Sigmoid colon (tissue), 7 donors: ENCODE measurements around the gene NRG3. TPM values are rescaled to one million over a fixed set of nuclear protein-coding genes. Genes with fewer than 3 reads are reported as not detected.

Experiments used
- DNase-seq: peaks from one replicate; pipeline ENCODE4 v3.0.0-alpha.2; 2019
- H3K27ac ChIP-seq, 4 donors: fragments of 200-600 bp; sonication (generic); one replicate each; pipeline ENCODE4 v1.5.1; 2016 to 2019; ENCODE audit warnings: mild to moderate bottlenecking in 1 of 4
- H3K27me3 ChIP-seq, 3 donors: fragments of 200-600 bp; sonication (generic); one replicate each; pipeline ENCODE4 v1.5.1; 2019; ENCODE audit warnings: mild to moderate bottlenecking in 1 of 3
- H3K36me3 ChIP-seq, 4 donors: fragments of 200-600 bp; sonication (generic); one replicate each; pipeline ENCODE4 v1.5.1; 2016 to 2019
- H3K4me1 ChIP-seq, 4 donors: fragments of 200-600 bp; sonication (generic); one replicate each; pipeline ENCODE4 v1.5.1; 2017 to 2019
- H3K4me3 ChIP-seq, 4 donors: fragments of 200-600 bp; sonication (generic); one replicate each; pipeline ENCODE4 v1.5.1; 2017 to 2019; ENCODE audit warnings: mild to moderate bottlenecking in 2 of 4, moderate library complexity in 1 of 4
- H3K9me3 ChIP-seq, 4 donors: fragments of 200-600 bp in 3 of 4; sonication (generic) in 3 of 4; one replicate each; pipeline versions ENCODE4 v1.5.1 to v1.6.1; 2013 to 2019
- CTCF ChIP-seq, 4 experiments: fragments of 450-650 bp in 3 of 4; fragments of 200-600 bp in 1 of 4; IDR thresholded peaks; one replicate each; pipeline ENCODE4 v1.5.1; 2016 to 2019; ENCODE audit warnings: antibody characterized with exemption in 4 of 4, mild to moderate bottlenecking in 3 of 4, moderate library complexity in 2 of 4
- EP300 ChIP-seq, 4 donors: sonication (generic); formaldehyde crosslinking; IDR thresholded peaks; one replicate each; pipeline ENCODE4 v1.6.1; 2017; ENCODE audit warnings: antibody characterized with exemption in 4 of 4
- POLR2A ChIP-seq, 2 donors: fragments of 450-650 bp; IDR thresholded peaks; one replicate each; pipeline ENCODE4 v1.6.1; 2016; ENCODE audit warnings: antibody characterized with exemption in 2 of 2, mild to moderate bottlenecking in 2 of 2, moderate library complexity in 2 of 2
- POLR2AphosphoS5 ChIP-seq, 4 donors: sonication (generic); formaldehyde crosslinking; IDR thresholded peaks; one replicate each; pipeline ENCODE4 v1.6.1; 2017; ENCODE audit warnings: antibody characterized with exemption in 4 of 4
- WGBS, 2 donors: extraction: QIAGEN DNeasy Blood & Tissue Kit; methylation state at CpG; one replicate each; pipeline ENCODE4 v1.1.7; 2013; 5-methylcytosine and 5-hydroxymethylcytosine counted together
- intact Hi-C: fragments of 100-400 bp; cut with DNase I; formaldehyde crosslinking; loops from one replicate; pipeline ENCODE4 v1.15.1; 2023
- polyA plus RNA-seq, 3 donors: library from polyadenylated mRNA; stranded (reverse); fragments of 200-250 nt; gene quantifications; one replicate each; pipeline ENCODE4 v1.2.3, GENCODE V29; 2013
- total RNA-seq, 4 donors: library from RNA; depleted of rRNA; stranded (reverse); fragments of >200 nt; gene quantifications; one replicate each; pipeline ENCODE4 v1.1.0, GENCODE V29; 2016
- donor health status: healthy with polysubstance abuse.
- donor health status: Bipolar disorder and iron deficiency.
- donor health status: healthy.

Gene NRG3
- total and polyA plus RNA-seq, 7 donors, result 0.17 to 2.2 (median 0.82) TPM; not detected in 2

- no peaks in the 10 kb centered on the region for H3K4me1 ChIP-seq
- intact Hi-C loops, result no loop called here
- H3K4me3 ChIP-seq, result no peak overlapping the region
- WGBS, 2 donors, result 87 to 89% methylated on average over 3 of the region's 3 CpGs
- peaks cover 0 to 2% (median 0%) of the 10 kb centered on the region in 4 donors for H3K9me3 ChIP-seq
- DNase-seq, result no peak
- no peaks in the 10 kb centered on the region for H3K27me3 ChIP-seq
- no peak overlapping the region for H3K27ac ChIP-seq
- TF ChIP-seq POLR2AphosphoS5 (IDR thresholded peaks at IDR 0.05), result no peak
- TF ChIP-seq EP300 (IDR thresholded peaks at IDR 0.05), result no peak
- TF ChIP-seq CTCF (IDR thresholded peaks at IDR 0.05), result no peak
- TF ChIP-seq POLR2A (IDR thresholded peaks at IDR 0.05), result no peak
- H3K36me3 ChIP-seq, result no peaks in the 10 kb centered on the region
Observed at GRCh38 chr10:82680608-82681007, 805.6 kb downstream of the NRG3 start.

GRCh38 chr10:82683945-82684344 lies 809.0 kb downstream of the NRG3 start:
- no peak overlapping the region for H3K4me3 ChIP-seq
- no peaks in the 10 kb centered on the region for H3K9me3 ChIP-seq
- no peak overlapping the region for H3K27ac ChIP-seq
- DNase-seq, result no peak
- 39 to 53% methylated on average over 4 of the region's 4 CpGs for WGBS, 2 donors
- TF ChIP-seq POLR2A (IDR thresholded peaks at IDR 0.05), result no peak
- TF ChIP-seq EP300 (IDR thresholded peaks at IDR 0.05), result no peak
- TF ChIP-seq CTCF (IDR thresholded peaks at IDR 0.05), result no peak
- TF ChIP-seq POLR2AphosphoS5 (IDR thresholded peaks at IDR 0.05), result no peak
- no peaks in the 10 kb centered on the region for H3K27me3 ChIP-seq
- H3K36me3 ChIP-seq, result no peaks in the 10 kb centered on the region
- no peaks in the 10 kb centered on the region for H3K4me1 ChIP-seq
- intact Hi-C loops, result no loop called here

- Histone ChIP-seq H3K9me3 (no peaks in the 10 kb centered on the region), H3K4me3 (no peak overlapping the region), H3K27ac (no peak overlapping the region), H3K27me3 (no peaks in the 10 kb centered on the region), H3K4me1 (no peaks in the 10 kb centered on the region), H3K36me3 (no peaks in the 10 kb centered on the region)
- intact Hi-C loops, result no loop called here
- WGBS, 2 donors, result 39 to 73% methylated on average over 2 of the region's 2 CpGs
- no peak for DNase-seq
- no peak for TF ChIP-seq POLR2A (IDR thresholded peaks at IDR 0.05)
- no peak for TF ChIP-seq CTCF (IDR thresholded peaks at IDR 0.05)
- TF ChIP-seq EP300 (IDR thresholded peaks at IDR 0.05), result no peak
- no peak for TF ChIP-seq POLR2AphosphoS5 (IDR thresholded peaks at IDR 0.05)
Observed at GRCh38 chr10:82685087-82685486, 810.1 kb downstream of the NRG3 start.

GRCh38 chr10:82691211-82691610 lies 816.2 kb downstream of the NRG3 start:
- DNase-seq, result no peak
- Histone ChIP-seq H3K27ac (no peak overlapping the region), H3K4me1 (peaks cover 0 to 9% (median 4%) of the 10 kb centered on the region in 4 donors), H3K9me3 (peaks cover 0 to 4% (median 0%) of the 10 kb centered on the region in 4 donors), H3K4me3 (no peak overlapping the region), H3K36me3 (no peaks in the 10 kb centered on the region), H3K27me3 (no peaks in the 10 kb centered on the region)
- no peak for TF ChIP-seq EP300 (IDR thresholded peaks at IDR 0.05)
- no peak for TF ChIP-seq CTCF (IDR thresholded peaks at IDR 0.05)
- no peak for TF ChIP-seq POLR2A (IDR thresholded peaks at IDR 0.05)
- TF ChIP-seq POLR2AphosphoS5 (IDR thresholded peaks at IDR 0.05), result no peak
- intact Hi-C loops, result no loop called here
- 82 to 90% methylated on average over 2 of the region's 2 CpGs for WGBS, 2 donors

GRCh38 chr10:82692458-82692857 lies 817.5 kb downstream of the NRG3 start:
- peaks cover 0 to 9% (median 4%) of the 10 kb centered on the region in 4 donors for H3K4me1 ChIP-seq
- no peak overlapping the region for H3K27ac ChIP-seq
- 94 to 96% methylated on average over 4 of the region's 4 CpGs for WGBS, 2 donors
- H3K27me3 ChIP-seq, result no peaks in the 10 kb centered on the region
- DNase-seq, result no peak
- peaks cover 0 to 4% (median 0%) of the 10 kb centered on the region in 4 donors for H3K9me3 ChIP-seq
- no peak overlapping the region for H3K4me3 ChIP-seq
- intact Hi-C loops, result no loop called here
- no peaks in the 10 kb centered on the region for H3K36me3 ChIP-seq
- TF ChIP-seq EP300 (IDR thresholded peaks at IDR 0.05), result no peak
- TF ChIP-seq POLR2A (IDR thresholded peaks at IDR 0.05), result no peak
- TF ChIP-seq POLR2AphosphoS5 (IDR thresholded peaks at IDR 0.05), result no peak
- no peak for TF ChIP-seq CTCF (IDR thresholded peaks at IDR 0.05)
